ENCODE data around the gene NALCN.

GRCh38 chr13:101394605-101395004 lies 21.7 kb downstream of the NALCN start:
- TF ChIP-seq, protein P1, sequence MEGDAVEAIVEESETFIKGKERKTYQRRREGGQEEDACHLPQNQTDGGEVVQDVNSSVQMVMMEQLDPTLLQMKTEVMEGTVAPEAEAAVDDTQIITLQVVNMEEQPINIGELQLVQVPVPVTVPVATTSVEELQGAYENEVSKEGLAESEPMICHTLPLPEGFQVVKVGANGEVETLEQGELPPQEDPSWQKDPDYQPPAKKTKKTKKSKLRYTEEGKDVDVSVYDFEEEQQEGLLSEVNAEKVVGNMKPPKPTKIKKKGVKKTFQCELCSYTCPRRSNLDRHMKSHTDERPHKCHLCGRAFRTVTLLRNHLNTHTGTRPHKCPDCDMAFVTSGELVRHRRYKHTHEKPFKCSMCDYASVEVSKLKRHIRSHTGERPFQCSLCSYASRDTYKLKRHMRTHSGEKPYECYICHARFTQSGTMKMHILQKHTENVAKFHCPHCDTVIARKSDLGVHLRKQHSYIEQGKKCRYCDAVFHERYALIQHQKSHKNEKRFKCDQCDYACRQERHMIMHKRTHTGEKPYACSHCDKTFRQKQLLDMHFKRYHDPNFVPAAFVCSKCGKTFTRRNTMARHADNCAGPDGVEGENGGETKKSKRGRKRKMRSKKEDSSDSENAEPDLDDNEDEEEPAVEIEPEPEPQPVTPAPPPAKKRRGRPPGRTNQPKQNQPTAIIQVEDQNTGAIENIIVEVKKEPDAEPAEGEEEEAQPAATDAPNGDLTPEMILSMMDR (IDR thresholded peaks at IDR 0.05; ENCODE audit: insufficient read depth, low read length, poor library complexity, severe bottlenecking) = no peak
- no peak for TF ChIP-seq EZH2phosphoT487 (conservative IDR thresholded peaks at IDR 0.05; ENCODE audit: low read length)

All from SU-DHL-6 (cell line).